IPS-18c (cell line): Measurements from ENCODE around the gene COG2.

Experiments used
- H3K4me3 ChIP-seq: 2 replicates; pipeline ENCODE4 v1.7.0; 2013; ENCODE audit warnings: low read depth, mild to moderate bottlenecking, low read length, moderate library complexity; ENCODE audit not compliant: insufficient read depth
- H3K9me3 ChIP-seq: one replicate; pipeline ENCODE4 v1.6.1; 2013; ENCODE audit warnings: mild to moderate bottlenecking, low read length, moderate library complexity; ENCODE audit not compliant: control insufficient read depth, insufficient read depth

The COG2 gene

DNA sequence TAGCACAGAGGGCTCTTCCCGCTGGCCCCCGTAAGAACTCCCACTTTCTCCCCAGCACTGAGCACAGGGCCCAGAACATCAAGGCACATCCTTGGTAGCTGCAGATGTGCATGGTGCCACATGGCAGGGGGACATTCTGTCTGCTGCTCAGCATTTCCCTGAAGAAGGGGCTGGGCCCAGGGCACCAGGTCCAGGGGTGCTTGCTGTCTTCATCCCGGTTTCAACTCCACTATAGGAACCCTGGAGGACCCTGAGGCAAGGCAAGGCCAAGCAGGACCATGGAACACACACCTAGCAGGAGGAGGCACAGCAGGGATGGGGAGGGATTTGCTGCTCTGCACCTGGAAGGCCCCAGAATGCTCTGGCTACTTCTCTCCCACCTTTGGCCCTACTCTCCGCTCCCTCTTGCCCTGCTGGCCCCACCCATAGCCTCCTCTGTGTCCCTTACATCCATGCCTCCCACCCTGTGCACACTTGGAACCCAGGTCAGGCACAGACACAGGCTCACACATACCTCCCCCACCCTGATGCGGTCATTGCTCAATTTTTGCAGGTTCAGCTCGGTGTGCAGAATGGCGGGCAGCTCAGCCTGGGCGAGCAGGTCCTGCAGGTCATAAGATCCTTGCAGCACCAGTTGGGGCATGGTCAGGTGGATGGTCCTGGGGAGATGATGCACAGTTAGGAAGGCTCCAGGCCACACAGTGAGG, 61.6 kb downstream of the COG2 start:
- no peak overlapping the region for H3K4me3 ChIP-seq
- H3K9me3 ChIP-seq: no peaks in the 10 kb centered on the region

DNA sequence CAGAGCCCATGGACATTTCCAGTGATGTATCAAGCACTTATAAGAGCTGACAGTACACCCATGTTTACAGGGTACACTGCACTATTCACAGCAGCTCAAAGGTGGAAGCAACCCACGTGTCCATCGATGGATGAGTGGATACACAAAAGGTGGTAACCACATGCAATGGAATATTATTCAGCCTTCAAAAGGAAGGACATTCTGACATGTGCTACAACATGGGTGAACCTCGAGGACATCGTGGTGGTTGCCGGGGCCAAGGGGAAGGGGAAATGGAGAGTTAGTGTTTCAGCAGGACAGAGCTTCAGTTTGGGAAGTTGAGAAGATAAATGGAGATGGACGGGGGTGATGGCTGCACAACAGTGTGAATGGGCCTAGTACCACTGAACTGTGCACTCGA, 62.5 kb downstream of the COG2 start:
- Histone ChIP-seq H3K4me3 (no peak overlapping the region), H3K9me3 (no peaks in the 10 kb centered on the region)

DNA sequence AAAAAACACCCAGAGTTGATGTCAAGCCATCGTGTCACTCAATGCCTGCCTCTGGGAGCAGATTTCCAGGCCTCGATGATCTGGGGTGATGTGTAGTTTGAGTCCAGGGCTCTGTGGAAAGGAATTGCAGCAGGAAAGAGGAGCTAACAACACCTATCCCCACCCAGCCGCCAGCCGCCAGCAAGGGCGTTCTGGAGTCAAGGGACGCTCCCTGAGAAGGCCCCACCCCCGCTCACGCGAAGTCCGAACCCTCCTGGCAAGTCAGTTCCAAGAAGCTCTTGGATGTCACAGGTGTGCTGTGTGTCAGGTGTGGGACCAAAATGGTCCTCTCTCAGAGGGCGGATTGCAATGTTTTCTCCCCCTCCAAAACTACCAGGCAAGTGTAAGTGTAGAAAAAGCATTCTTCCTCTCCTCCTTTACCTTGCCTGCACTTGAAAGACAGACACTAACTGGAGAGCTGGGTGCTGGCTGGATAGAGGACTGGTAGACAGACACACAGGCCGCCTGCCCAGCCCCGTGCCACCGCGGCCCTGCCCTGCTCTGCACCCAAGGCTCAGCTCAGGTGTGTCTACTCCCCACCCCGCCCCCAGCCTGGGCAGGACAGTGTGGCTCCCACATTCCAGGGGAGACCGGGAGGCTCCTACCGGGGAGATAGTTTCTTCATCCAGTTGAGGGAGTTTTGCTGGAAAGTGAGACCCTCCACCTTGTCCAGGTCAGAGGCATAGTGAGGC, 63.2 kb downstream of the COG2 start:
- no peak overlapping the region for H3K4me3 ChIP-seq
- no peaks in the 10 kb centered on the region for H3K9me3 ChIP-seq

DNA sequence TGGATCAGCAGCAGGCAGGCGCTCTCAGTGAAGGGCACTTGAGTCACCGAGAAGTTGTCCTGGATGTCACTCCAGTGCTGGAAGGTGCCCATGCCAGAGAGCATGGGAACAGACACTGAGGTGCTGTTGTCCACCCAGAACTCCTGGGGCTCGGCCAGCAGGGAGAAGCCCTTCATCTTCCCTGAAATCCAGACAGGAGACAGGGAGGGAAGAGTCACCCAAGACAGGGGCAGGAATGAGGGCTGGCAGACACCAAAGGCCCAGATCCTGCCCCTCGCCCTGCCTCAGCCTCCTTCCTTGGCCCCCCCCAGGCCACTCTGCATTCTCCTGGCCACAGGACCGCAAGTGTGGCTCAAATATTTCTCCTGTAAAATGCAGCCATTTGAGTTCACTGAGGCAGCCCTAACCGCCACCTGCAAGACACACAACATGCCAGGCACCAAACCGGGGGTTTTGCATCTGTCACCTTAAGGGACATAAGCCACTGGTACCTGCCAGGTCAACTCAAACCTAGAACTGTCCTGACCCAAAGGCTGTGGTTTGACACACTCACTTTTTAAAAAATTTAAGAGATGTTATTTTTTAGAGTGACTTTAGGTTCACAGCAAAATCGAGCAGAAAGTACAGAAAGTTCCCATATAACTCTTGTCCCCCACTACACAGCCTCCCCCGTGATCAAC, 63.9 kb downstream of the COG2 start:
- Histone ChIP-seq H3K4me3 (no peak overlapping the region), H3K9me3 (no peaks in the 10 kb centered on the region)

DNA sequence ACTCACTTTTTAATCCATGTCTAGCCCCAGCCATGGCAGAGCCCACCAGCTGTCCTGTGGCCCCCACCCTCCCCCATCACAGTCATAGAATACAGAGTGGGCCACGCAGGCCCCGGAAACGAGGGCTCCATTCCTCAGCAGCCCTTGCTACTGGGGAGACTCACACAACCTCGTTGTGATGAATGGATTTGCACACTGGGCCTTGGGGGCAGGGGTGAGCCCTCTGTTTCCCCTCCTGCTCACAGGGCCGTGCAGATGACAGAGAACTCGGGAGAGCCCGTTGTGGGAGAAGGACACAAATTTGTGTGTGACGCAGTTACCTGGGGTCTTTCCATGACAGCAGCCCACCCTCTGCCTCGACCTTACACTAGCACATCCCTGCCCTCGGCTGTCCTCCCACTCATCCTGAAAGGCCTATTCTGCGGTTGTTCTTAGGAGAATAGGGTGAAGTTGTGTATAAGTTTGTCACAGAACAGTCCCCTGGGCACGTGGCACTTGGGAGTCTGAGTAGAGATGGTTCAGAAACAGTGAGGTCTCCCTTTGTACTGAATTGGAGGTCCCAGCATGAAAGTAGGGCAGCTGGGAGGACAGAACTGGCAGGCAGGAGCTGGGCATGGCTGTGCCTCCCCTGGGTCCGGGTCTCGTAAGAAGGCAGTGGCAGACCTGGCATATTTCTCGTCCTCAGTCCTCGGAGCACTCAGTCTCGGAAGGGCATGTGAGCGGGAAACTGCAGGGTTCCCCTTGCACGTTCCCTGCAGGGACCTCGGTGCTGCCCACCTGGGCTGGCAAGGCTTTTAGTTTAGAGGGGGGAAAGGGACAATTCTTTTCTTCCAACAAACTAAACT, 64.8 kb downstream of the COG2 start:
- H3K4me3 ChIP-seq: no peak overlapping the region

GRCh38 chr1:230707732-230708630, 65.7 kb downstream of the COG2 start:
- no peaks in the 10 kb centered on the region for H3K9me3 ChIP-seq
- H3K4me3 ChIP-seq: no peak overlapping the region

More for the DNA sequence above, 64.8 kb downstream of the COG2 start:
- H3K9me3 ChIP-seq: no peaks in the 10 kb centered on the region

DNA sequence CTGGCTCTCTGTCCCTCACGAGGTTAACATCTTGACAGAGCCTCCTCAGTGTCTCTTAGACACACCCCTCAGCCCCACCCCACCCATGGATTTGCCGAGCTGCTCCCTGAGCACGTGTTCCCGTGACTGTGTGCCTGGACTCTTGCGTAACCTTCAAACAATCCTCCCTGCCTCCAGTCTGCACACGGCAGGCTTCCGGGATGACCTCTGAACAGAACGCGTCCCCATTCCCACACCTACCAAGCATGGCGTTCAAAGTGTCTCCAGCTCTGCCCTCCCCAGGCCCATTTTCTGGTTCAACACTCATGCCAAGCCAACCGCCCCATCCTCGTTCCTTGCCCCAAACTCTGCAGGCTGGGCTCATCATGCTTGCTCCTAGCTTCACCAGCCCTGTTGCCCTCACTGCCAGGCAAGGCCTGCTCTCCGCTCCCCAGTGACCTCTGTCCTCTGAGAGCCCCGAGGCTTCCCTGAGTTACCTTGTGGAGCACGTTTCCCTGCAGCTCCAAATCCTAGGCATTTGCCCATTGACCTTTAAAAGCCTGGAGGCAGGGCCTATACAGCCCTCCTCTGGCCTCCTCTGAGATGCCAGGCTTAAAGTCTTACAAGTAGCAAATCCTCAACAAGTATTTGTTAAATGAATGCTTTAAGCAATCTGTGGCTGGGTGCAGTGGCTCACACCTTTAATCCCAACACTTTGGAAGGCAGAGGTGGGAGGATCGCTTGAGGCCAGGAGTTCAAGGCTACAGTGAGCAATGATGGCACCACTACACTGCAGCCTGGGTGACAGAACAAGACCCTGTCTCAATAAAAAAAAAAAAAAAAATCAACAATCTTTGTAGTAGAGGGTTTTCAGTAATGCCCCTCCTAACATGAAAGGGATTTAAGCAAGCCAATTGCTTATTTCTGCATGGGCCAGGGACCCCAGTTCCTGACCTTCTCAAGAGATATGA, 66.6 kb downstream of the COG2 start:
- H3K9me3 ChIP-seq: no peaks in the 10 kb centered on the region
- no peak overlapping the region for H3K4me3 ChIP-seq

GRCh38 chr1:230709619-230710542, 67.6 kb downstream of the COG2 start:
- H3K4me3 ChIP-seq: no peak overlapping the region
- H3K9me3 ChIP-seq: no peaks in the 10 kb centered on the region

- H3K4me3 ChIP-seq: no peak overlapping the region
- no peaks in the 10 kb centered on the region for H3K9me3 ChIP-seq
Observed at GRCh38 chr1:230710543-230710904, 68.2 kb downstream of the COG2 start.

DNA sequence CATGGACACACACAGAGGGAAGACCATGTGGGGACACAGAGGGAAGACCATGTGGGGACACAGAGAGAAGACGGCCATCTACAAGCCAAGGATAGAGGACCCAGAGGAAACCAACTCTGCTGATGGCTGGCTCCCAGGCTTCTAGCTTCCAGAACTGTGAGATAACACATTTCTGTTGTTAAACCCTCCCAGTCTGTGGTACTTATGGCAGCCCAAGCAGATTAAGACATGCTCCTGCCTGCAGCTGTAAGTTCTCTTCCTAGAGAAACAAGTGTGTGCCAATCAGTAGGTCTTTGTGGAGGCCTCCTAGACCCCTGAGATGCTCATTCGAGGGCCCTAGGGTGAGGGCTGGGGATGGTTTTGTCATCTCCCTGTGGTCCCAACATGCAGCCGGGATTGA, 69.0 kb downstream of the COG2 start:
- no peak overlapping the region for H3K4me3 ChIP-seq
- no peaks in the 10 kb centered on the region for H3K9me3 ChIP-seq

DNA sequence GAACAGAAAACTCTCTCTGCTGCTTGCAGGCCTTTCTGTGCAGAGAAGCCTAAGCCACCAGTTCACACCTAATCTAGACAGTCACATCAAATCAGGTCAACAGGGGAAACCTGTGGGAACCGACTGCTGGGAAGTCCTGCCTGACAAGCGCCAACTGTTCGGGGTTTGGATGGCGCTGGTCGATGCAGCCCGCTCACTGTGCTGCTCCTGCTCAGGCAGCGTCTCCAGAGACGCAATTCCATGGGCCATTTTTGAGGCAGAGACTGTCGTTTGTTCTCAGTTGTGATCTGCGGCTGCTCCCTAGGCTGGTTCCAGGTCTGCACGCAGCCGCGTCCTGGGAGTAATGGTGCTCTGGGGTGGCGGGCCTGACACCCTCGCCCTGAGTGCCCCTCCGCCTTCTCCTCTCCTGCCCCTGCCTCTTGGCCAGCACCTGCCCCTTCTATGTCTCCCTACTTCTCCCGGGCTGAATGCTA, 70.2 kb downstream of the COG2 start:
- H3K4me3 ChIP-seq: no peak overlapping the region
- no peaks in the 10 kb centered on the region for H3K9me3 ChIP-seq

GRCh38 chr1:230713138-230713537, 70.9 kb downstream of the COG2 start:
- H3K9me3 ChIP-seq: no peaks in the 10 kb centered on the region
- H3K4me3 ChIP-seq: no peak overlapping the region

DNA sequence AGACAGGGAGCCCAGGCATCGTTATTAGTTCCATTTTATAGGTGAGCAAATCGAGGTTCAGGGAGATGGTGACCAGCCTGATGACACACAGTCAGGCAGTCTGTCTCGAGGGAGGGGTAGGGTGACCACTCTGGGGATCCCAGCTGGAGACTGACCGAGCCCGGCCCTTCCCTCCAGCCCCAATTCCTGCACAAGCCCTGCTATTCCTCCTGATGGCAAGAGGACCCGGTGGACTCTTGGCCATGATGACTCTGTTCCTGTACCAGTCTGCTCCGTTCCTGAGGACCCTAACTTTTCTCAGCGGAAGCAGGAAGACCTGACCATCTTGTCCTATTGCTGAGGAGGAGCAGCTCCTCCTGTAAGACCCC, 71.2 kb downstream of the COG2 start:
- no peak overlapping the region for H3K4me3 ChIP-seq

GRCh38 chr1:230713915-230714764, 71.9 kb downstream of the COG2 start, which contains the start of gene AGT:
Gene AGT, minus strand, starts transcription at chr1:230714122. Its CDS starts 3,299 bp downstream, at chr1:230710823.
- H3K4me3 ChIP-seq: no peak within 1 kb of the TSS

More for the DNA sequence above, 71.2 kb downstream of the COG2 start:
- H3K9me3 ChIP-seq: no peaks in the 10 kb centered on the region

More at GRCh38 chr1:230713915-230714764, 71.9 kb downstream of the COG2 start, which contains the start of gene AGT:
- no peaks in the 10 kb centered on the region for H3K9me3 ChIP-seq
